Tibial artery (tissue), 4 donors: ENCODE measurements around the gene C5AR1.
A peak's percentile ranks its signal among the peaks of the same experiment; 100 is the strongest.
"Not testable (repeated sequence)": the region's sequence is repeated elsewhere in the genome, so short reads cannot be mapped to it uniquely, and the experiment has no call there.

Experiments used
- DNase-seq, 2 donors: peaks; one replicate each; pipeline ENCODE4 v3.0.0-alpha.2; 2019
- H3K27ac ChIP-seq, 2 donors: fragments of 200-600 bp; sonication (generic) in 1 of 2; 1 replicate in 1 of 2; 2 replicates in 1 of 2; pipeline ENCODE4 v1.5.1; 2018 to 2019; ENCODE audit warnings: mild to moderate bottlenecking in 1 of 2
- H3K27me3 ChIP-seq, 2 donors: fragments of 200-600 bp; sonication (generic) in 1 of 2; one replicate each; pipeline versions ENCODE4 v1.5.1 to v1.6.0; 2016 to 2019
- H3K36me3 ChIP-seq, 3 donors: fragments of 200-600 bp; sonication (generic) in 2 of 3; one replicate each; pipeline ENCODE4 v1.5.1; 2016 to 2019; ENCODE audit warnings: mild to moderate bottlenecking in 2 of 3
- H3K4me1 ChIP-seq, 4 donors: fragments of 200-600 bp; sonication (generic) in 2 of 4; 1 replicate in 3 of 4; 2 replicates in 1 of 4; pipeline ENCODE4 v1.5.1; 2016 to 2019
- H3K4me3 ChIP-seq, 2 donors: fragments of 200-600 bp; sonication (generic) in 1 of 2; 1 replicate in 1 of 2; 2 replicates in 1 of 2; pipeline ENCODE4 v1.5.1; 2018 to 2019; ENCODE audit warnings: mild to moderate bottlenecking in 2 of 2
- H3K9me3 ChIP-seq, 3 donors: fragments of 200-600 bp; sonication (generic) in 1 of 3; one replicate each; pipeline ENCODE4 v1.5.1; 2016 to 2019
- CTCF ChIP-seq, 2 experiments: fragments of 200-600 bp in 1 of 2; fragments of 450-650 bp in 1 of 2; IDR thresholded peaks; one replicate each; pipeline ENCODE4 v1.5.1; 2017 to 2019; ENCODE audit warnings: antibody characterized with exemption in 2 of 2, mild to moderate bottlenecking in 1 of 2, moderate library complexity in 1 of 2
- intact Hi-C: fragments of 100-400 bp; cut with DNase I; formaldehyde crosslinking; loops from one replicate; pipeline ENCODE4 v1.15.0; 2023; ENCODE audit warnings: low total_unique reads

Gene C5AR1

GRCh38 chr19:47309608-47310007 is at the start of gene C5AR1:
TSS of gene C5AR1 (plus strand) at chr19:47309861. CDS start at chr19:47309896, 35 bp downstream.
- Histone ChIP-seq H3K9me3 (no peaks in the 10 kb centered on the region), H3K4me1 (peaks cover 0 to 38% (median 12%) of the 10 kb centered on the region in 4 donors), H3K27me3 (no peaks in the 10 kb centered on the region), H3K4me3 (peak within 1 kb of the TSS; percentile 20 to 24), H3K36me3 (no peaks in the 10 kb centered on the region), H3K27ac (peak within 1 kb of the TSS; percentile 38 to 62)
- TF ChIP-seq CTCF (IDR thresholded peaks at IDR 0.05): no peak
- intact Hi-C loops: loop anchor here (10.0 kb wide), 1 partner anchor 195 kb away; no protein-coding TSS in a partner anchor
- peak; percentile 66 to 76 for DNase-seq

- Histone ChIP-seq H3K4me1 (peaks cover 0 to 38% (median 25%) of the 10 kb centered on the region in 4 donors), H3K9me3 (no peaks in the 10 kb centered on the region), H3K4me3 (no peak overlapping the region), H3K27me3 (no peaks in the 10 kb centered on the region), H3K27ac (no peak overlapping the region), H3K36me3 (peaks cover 64 to 70% (median 65%) of the 10 kb centered on the region in 3 donors)
- intact Hi-C loops: no loop called here
- DNase-seq: no peak
- no peak for TF ChIP-seq CTCF (IDR thresholded peaks at IDR 0.05)
Measured at GRCh38 chr19:47260476-47260875, 49.2 kb upstream of the C5AR1 start.

- intact Hi-C loops, H3K27ac ChIP-seq, DNase-seq, H3K4me3 ChIP-seq, H3K27me3 ChIP-seq, H3K9me3 ChIP-seq: not testable (repeated sequence)
- peaks cover 79 to 85% (median 79%) of the 10 kb centered on the region in 3 donors for H3K36me3 ChIP-seq
- peaks cover 0 to 31% (median 19%) of the 10 kb centered on the region in 4 donors for H3K4me1 ChIP-seq
Measured at GRCh38 chr19:47261946-47262793, 47.5 kb upstream of the C5AR1 start.

- Histone ChIP-seq H3K4me1 (peaks cover 0 to 9% (median under 1%) of the 10 kb centered on the region in 4 donors), H3K36me3 (peaks cover 80 to 96% (median 84%) of the 10 kb centered on the region in 3 donors), H3K9me3 (no peaks in the 10 kb centered on the region), H3K4me3 (no peak overlapping the region), H3K27ac (no peak overlapping the region), H3K27me3 (no peaks in the 10 kb centered on the region)
- no peak for TF ChIP-seq CTCF (IDR thresholded peaks at IDR 0.05)
- intact Hi-C loops: no loop called here
- DNase-seq: no peak
Measured at GRCh38 chr19:47264629-47265028, 45.0 kb upstream of the C5AR1 start.

- Histone ChIP-seq H3K9me3 (no peaks in the 10 kb centered on the region), H3K4me3 (no peak overlapping the region), H3K27ac (no peak overlapping the region), H3K36me3 (peaks cover 78 to 96% (median 79%) of the 10 kb centered on the region in 3 donors), H3K27me3 (no peaks in the 10 kb centered on the region), H3K4me1 (no peaks in the 10 kb centered on the region)
- DNase-seq: no peak
- intact Hi-C loops: no loop called here
- TF ChIP-seq CTCF (IDR thresholded peaks at IDR 0.05): no peak
Measured at GRCh38 chr19:47266401-47266941, 43.2 kb upstream of the C5AR1 start.

GRCh38 chr19:47267350-47267759 is 42.3 kb upstream of the C5AR1 start:
- no peak for TF ChIP-seq CTCF (IDR thresholded peaks at IDR 0.05)
- intact Hi-C loops: no loop called here
- Histone ChIP-seq H3K27ac (no peak overlapping the region), H3K4me1 (peaks cover 0 to 6% (median 3%) of the 10 kb centered on the region in 4 donors), H3K36me3 (peaks cover 69 to 94% (median 83%) of the 10 kb centered on the region in 3 donors), H3K27me3 (no peaks in the 10 kb centered on the region), H3K9me3 (no peaks in the 10 kb centered on the region), H3K4me3 (no peak overlapping the region)
- DNase-seq: no peak
